HG03571 (cell line): ENCODE results near the gene ESRP2.

ENCODE experiments used
- ATAC-seq: cut with Tn5 transposase; IDR thresholded peaks from one replicate; pipeline ENCODE4 v1.9.1; 2021; ENCODE audit not compliant: unreplicated experiment

The ESRP2 gene

GRCh38 chr16:68264128-68265077 lies 28.5 kb upstream of the ESRP2 start, which contains the start of gene SLC7A6:
Gene SLC7A6, plus strand, starts transcription at chr16:68264526. Its CDS starts 10,201 bp downstream, at chr16:68274727.
- ATAC-seq: peak; percentile 50

GRCh38 chr16:68263559-68264127 lies 27.7 kb upstream of the ESRP2 start:
- ATAC-seq: peak; percentile 7

- no peak for ATAC-seq
These were observed 23.3 kb upstream of the ESRP2 start for GRCh38 chr16:68259007-68259825.

DNA sequence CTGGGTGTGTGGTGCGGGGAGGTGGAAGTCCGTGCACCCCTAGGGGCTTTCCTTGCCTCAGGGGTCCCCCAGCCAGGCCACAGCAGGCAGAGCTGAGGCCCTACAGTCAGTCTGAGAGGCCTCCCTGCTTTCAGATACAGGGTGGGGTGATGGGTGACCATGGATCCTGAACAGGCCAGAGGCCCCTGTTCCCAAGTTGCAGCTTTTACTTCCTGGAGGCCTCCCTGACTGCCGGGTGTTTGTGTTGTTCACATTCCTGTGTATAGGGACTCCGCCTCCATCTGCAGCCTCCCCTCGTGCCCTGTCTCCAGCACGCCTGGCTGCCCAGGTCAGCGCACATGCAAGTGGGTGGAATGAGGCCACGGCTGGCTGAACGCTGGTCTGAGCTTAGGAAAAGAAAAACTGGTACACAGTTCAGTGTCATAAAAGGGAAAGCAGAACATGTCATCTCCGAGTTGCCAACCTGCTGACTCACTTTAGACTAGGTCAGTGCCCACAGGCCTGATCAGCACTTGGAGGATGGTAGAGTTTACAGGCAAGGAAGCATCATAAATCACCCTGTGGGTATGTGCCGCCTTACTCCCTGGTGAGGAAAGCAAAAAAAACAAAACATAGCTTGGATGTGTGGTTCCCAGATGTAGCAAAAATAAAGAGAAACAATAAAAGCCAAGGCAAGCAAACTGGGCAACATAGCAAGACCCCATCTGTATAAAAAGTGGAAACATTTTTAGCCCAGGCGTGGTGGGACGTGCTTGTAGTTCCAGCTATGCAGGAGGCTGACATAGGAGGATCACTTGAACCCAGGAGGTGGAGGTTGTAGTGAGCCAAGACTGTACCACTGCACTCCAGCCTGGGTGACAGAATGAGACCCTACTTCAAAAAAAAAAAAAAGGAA lies 22.2 kb upstream of the ESRP2 start:
- ATAC-seq: no peak

DNA sequence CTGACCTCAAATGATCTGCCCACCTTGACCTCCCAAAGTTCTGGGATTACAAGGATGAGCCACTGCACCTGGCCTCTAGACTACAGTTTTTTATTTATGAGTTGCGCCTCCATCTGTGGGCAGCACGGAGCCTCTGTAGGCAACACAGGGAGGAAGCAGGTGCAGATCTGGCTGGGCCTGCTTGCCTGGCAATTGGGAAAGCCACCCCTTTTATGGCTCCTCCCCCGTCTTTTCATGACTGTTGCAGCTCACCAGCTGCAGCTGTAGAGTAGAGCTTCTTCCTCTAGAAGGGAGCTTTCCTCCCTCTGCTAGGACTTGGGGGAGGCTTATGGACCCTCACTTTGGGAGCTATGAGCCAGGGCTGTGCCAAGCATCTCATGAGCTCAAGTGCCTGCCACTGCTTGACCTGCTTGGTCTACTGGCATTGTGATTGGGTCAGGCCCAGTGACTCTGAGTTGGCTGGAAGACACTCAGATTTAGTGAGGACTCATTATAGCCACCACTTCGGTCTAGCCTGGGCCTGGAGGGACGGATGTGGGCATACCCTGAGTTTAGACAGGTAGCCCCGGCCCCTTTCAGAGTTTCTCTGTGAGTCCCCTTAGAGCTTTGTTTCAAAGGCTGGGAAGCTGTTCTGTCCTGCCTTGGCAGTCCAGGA lies 21.5 kb upstream of the ESRP2 start:
- ATAC-seq: no peak

DNA sequence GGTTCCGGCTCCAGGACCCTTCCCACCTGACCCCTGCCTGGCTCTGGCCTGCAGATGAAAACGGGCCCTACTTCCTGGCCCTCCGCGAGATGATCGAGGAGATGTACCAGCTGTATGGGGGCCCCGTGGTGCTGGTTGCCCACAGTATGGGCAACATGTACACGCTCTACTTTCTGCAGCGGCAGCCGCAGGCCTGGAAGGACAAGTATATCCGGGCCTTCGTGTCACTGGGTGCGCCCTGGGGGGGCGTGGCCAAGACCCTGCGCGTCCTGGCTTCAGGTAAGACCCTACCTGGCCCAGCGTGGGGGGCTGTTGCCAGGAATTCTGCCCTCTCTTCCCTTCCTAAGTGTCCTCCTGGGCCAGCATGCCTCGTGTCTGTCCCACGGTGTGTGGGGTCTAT lies 19.8 kb upstream of the ESRP2 start:
- ATAC-seq: no peak

DNA sequence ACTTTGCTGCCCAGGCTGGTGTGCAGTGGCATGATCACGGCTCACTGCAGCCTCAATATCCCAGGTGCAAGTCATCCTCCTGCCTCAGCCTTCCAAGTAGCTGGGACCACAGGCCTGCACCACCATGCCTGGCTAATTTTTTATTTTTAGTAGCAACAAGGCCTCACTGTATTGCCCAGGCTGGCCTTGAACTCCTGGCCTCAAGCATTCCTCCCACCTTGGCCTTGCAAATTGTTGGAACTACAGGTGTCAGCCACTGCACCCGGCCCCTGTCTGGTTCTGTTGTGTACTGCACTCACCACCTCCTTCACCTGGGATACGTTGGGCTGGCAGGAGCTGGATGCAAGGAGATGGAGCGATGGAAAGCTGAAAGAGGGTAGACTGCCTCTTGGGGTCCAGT lies 17.8 kb upstream of the ESRP2 start:
- ATAC-seq: no peak

GRCh38 chr16:68252383-68252782 lies 16.5 kb upstream of the ESRP2 start:
- ATAC-seq: no peak

DNA sequence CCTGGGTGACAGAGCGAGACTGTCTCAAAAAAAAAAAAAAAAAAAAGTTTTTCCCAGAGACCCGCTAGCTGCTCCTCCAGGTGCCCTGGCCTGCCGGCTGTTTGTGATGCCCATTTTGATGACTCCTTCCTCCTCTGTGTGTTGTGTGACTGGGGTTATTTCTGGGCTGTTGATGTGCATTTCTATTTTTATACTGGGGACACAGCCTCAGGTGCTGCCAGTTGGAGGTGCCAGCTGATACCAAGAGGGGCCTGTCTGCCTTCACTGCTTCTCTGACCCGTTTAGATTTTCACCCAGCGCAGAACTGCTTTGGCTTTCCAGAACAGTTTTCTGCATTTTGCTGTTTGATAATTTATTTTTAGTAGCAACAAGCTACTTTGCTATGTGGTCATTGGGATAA lies 15.9 kb upstream of the ESRP2 start:
- no peak for ATAC-seq

DNA sequence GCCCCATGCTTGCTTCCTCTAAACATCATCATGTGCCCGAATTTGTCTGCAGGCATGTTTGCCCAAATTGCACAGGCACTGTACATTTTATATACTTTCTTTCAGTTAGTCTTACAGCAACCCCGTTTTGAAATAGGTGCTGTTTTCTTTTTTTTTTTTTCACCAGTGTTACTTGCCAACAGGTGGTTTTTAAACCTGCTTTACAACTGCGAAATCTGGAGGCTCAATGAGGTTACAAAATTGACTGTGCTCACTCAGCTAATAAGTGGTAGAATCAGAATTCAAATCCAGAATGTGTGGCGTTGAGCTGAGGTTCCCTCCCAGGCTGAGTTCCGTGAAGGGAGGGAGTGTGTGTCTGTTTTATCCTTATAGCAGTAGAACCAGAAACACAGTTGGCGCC lies 15.0 kb upstream of the ESRP2 start:
- ATAC-seq: no peak

- ATAC-seq: no peak
These were observed 13.4 kb upstream of the ESRP2 start for GRCh38 chr16:68249371-68249770.

DNA sequence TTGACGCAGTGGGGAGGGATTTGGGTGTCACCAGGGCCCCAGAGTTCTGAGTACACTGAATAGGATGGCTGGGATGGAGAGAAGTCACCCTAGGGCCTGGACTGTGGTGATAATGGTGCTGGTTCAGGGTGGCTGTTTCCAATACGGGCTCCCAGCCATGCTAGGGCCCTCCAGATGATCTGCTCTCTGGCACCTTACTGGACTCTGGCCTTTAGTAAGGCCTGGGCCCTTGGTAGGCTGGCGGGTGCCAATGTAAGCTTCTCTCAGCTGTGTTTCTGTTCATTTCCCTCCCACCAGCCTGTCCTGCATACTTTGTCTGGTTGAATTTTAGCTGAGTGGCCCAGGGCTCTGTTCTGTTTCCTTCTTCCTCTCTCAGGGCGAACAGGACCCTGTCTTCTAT lies 12.0 kb upstream of the ESRP2 start:
- ATAC-seq: no peak

DNA sequence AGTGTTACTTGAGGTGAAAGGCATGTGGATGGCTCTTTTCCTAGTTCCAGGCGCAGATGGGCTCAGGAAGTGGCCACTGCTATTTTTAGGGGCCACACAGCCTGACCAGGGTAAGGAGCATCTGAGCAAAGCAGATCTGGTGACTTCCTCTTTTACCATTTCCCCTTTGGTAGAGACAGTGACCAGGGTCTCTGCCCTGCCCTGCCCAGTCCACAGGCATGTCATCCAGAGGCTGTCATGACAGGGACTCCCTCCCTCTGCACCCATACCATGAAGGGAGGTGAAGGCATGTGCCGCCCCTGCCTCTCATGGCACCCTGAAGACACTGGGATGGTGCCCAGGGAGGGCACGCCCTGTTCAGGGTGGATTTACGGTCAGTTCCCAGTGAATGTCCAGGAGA lies 11.5 kb upstream of the ESRP2 start:
- no peak for ATAC-seq

DNA sequence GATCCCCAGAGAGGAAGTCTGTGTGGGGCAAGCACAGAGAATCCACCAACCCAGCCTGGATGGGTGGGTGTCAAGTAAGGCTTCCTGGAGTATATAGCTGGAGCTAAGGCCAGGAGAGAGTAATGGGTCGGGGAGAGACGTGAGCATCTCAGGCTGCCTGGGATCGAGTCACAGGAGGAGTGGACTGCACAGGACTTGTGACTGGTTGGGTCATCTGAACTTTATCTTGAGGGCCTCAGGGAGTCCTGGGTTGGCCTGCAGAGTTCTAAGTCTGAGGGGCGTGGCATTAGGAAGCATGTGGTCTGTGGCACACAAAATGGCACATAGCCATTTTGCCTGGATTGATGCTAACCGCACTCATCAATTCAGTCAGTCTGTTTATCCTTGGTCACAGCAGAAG lies 10.7 kb upstream of the ESRP2 start:
- ATAC-seq: no peak

GRCh38 chr16:68246121-68246520 lies 10.2 kb upstream of the ESRP2 start:
- no peak for ATAC-seq

DNA sequence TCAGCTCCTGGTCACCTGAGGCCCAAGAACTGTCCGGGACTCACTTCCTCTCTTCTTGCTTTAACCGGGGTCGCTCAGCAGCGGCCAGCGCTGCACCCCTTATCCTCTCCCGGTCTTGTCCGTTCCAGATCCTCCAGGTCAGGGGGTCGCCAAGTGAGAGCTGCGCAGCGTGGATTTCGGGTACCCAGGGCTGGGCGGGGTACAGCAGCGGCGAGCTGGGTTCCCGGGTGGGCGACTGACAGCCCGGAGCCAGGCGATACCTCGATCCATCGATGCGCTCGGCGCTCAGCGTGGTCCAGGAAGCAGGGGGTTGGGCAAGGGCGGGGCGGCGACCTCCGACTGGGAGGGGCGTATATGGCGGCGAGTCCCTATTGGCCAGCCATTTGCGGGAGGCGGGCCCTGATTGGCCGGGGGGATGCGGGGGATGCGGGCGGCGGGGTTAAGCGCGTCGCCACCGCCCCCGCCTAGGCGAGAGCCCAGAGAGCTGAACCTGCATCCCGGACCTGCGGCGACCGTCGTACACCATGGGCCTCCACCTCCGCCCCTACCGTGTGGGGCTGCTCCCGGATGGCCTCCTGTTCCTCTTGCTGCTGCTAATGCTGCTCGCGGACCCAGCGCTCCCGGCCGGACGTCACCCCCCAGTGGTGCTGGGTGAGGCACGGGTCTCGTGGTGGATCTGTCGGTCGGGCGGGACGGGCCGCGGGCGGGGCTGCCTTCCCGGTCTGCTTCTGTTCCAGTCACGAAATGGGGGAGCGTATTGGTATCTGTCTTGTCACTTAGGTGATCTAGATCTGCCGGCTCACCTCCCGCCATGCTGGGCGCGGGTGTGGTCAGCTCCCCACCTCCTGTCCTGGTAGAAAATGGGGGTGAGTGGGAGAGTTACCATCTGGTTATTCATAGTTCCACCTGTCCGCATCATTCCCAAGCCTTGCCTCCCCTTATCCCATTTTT lies 9.3 kb upstream of the ESRP2 start, which contains the start of gene PLA2G15:
Gene PLA2G15 (plus strand): TSS at position 471 of the 951 bp plus-strand sequence. CDS start 54 bp downstream, at position 525.
- peak; percentile 86 for ATAC-seq

DNA sequence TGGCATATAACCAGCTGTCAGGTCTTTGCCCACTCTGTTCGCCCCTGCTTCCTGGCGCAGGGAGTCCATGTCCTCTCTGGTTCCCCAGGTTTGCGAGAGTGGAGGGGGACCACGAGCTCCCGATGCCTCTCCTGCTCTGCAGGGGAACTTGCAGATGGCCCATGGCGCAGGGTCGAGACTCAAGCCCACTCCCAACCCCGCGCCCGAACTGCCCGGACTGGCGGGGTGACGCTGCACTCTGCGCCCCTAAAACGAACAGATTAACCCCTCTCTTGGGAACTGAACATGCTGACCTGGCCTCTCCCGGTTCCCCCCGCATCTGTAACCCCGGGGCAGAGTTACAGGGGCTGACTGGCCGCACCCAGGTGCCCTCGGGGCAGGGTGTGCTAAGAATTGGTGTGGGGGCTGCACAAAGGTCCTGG lies 8.6 kb upstream of the ESRP2 start:
- ATAC-seq: no peak

DNA sequence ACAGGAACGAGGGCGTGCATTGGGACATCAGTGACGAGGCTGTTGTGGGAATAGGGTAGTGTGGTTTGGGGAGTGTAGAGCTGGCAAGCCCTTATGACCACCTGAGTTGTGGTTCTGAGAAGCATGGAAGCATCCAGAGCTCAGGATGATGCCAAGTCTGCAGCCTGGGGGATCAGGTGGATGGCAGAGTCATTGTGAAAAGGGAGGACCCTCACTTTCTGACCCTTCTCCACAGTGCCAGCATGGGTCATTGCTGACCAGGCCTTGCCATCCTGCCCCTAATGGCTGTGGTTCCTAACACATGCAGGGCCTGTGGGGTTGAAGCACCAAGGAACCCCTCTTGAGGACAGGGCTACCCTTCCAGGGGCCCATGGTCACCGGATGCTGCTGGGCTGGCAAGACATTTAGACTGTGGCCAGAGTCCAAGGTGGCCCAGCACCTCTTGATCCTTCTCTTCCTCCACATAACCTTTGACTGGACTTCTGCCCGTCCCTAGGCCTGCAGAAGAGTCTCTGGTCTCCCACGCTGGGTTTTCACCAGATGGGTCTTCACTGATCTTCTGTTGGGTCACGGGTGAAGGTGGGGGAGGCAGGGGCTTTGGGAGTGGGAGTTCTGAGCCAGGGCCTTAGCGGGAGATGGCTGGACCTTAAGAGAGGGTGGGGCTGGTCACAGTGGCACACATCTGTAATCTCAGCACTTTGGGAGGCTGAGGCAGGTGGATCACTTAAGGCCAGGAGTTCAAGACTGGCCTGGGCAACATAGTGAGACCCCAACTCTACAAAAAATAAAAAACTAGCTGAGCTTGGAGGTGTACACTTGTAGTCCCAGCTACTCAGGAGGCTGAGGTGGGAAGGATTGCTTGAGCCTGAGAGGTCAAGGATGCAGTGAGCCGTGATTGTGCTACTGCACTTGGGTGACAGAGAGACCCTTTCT lies 7.3 kb upstream of the ESRP2 start:
- ATAC-seq: no peak
